Chondrocyte (in vitro differentiated cells): ENCODE measurements around the gene MYCN. TPM values are rescaled to one million over a fixed set of nuclear protein-coding genes. Genes with fewer than 3 reads are reported as not detected.
"Not testable (repeated sequence)": the region's sequence is repeated elsewhere in the genome, so short reads cannot be mapped to it uniquely, and the experiment has no call there.

ENCODE experiments used
- DNase-seq: peaks from one replicate; pipeline ENCODE4 v3.0.0; 2021; ENCODE audit warnings: mixed read lengths, low spot score
- H3K27ac Mint-ChIP-seq: one replicate; pipeline ENCODE4 v1.8.0; 2021; ENCODE audit warnings: mild to moderate bottlenecking, moderate library complexity, mixed read lengths; ENCODE audit not compliant: unreplicated experiment
- H3K27me3 Mint-ChIP-seq: 2 replicates; pipeline ENCODE4 v1.8.0; 2021; ENCODE audit warnings: low read depth, mixed read lengths
- H3K36me3 Mint-ChIP-seq: 2 replicates; pipeline ENCODE4 v1.8.0; 2021; ENCODE audit warnings: low read depth, mixed read lengths
- H3K4me1 Mint-ChIP-seq: 2 replicates; pipeline ENCODE4 v1.8.0; 2021; ENCODE audit warnings: low read depth, mild to moderate bottlenecking, mixed read lengths
- H3K4me3 Mint-ChIP-seq: one replicate; pipeline ENCODE4 v1.8.0; 2021; ENCODE audit warnings: mild to moderate bottlenecking, moderate library complexity, mixed read lengths; ENCODE audit not compliant: unreplicated experiment
- H3K9me3 Mint-ChIP-seq: 2 replicates; pipeline ENCODE4 v1.8.0; 2021; ENCODE audit warnings: low read depth, mixed read lengths
- total RNA-seq: library from RNA; stranded (reverse); gene quantifications from 3 replicates; pipeline ENCODE4 v1.2.1, GENCODE V29; 2021
- TF ChIP-seq, protein P1 (sequence below): fragments of 200-600 bp; sonication (generic); IDR thresholded peaks from 2 replicates; pipeline ENCODE4 v1.5.0; 2021; ENCODE audit warnings: antibody characterized with exemption, mild to moderate bottlenecking, moderate library complexity

Gene MYCN
- total RNA-seq, 1 donor from 2014 or later, result 0.17 TPM

DNA sequence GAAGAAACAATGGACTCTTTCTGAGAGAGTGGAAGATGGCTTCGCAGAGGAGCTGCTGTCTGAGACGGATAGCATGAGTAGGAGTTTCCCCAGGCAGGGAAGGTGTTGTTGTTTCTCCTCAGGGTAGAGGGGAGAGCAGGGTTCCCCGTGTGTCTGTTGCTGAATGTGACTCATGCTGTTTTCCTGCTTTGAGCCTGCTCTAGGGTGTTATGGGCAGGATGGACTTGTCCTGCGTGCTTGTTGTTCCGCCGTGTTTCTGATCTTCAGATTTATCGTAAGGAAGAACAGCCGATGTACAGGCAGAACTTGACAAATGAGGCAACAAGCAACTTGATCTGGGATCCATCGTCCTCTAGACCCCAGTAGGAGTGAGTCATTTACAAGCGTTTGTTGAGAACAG, 19.7 kb upstream of the MYCN start:
- no peak overlapping the region for H3K27ac Mint-ChIP-seq
- no peaks in the 10 kb centered on the region for H3K9me3 Mint-ChIP-seq
- H3K4me1 Mint-ChIP-seq, result peaks cover 4% of the 10 kb centered on the region

DNA sequence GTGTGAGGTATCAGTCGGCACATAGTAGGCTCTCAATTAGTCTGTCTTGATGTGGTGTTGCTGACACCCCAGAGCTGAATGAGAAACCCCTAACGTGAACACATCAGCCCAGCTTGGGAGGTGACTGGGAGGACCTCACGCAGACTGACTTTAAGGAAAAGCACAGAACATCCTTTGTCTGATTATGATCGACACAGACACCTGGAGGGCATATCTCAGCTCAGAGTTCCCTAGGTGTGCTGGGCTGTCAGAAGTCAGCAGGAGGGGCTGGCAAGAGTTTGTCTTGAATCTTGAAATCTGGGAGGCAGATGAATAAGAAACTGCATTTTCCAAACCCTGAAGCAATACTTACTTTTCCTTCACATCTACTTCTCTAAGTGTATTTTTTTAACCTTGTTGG, 16.8 kb upstream of the MYCN start:
- no peaks in the 10 kb centered on the region for H3K9me3 Mint-ChIP-seq
- TF ChIP-seq, protein P1, sequence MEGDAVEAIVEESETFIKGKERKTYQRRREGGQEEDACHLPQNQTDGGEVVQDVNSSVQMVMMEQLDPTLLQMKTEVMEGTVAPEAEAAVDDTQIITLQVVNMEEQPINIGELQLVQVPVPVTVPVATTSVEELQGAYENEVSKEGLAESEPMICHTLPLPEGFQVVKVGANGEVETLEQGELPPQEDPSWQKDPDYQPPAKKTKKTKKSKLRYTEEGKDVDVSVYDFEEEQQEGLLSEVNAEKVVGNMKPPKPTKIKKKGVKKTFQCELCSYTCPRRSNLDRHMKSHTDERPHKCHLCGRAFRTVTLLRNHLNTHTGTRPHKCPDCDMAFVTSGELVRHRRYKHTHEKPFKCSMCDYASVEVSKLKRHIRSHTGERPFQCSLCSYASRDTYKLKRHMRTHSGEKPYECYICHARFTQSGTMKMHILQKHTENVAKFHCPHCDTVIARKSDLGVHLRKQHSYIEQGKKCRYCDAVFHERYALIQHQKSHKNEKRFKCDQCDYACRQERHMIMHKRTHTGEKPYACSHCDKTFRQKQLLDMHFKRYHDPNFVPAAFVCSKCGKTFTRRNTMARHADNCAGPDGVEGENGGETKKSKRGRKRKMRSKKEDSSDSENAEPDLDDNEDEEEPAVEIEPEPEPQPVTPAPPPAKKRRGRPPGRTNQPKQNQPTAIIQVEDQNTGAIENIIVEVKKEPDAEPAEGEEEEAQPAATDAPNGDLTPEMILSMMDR, result no peak
- no peak for DNase-seq
- peaks cover 46% of the 10 kb centered on the region for H3K27me3 Mint-ChIP-seq
- no peak overlapping the region for H3K4me3 Mint-ChIP-seq
- no peaks in the 10 kb centered on the region for H3K36me3 Mint-ChIP-seq
- peaks cover 4% of the 10 kb centered on the region for H3K4me1 Mint-ChIP-seq
- H3K27ac Mint-ChIP-seq, result no peak overlapping the region

More for the DNA sequence above, 19.7 kb upstream of the MYCN start:
- H3K4me3 Mint-ChIP-seq, result no peak overlapping the region
- DNase-seq, result no peak
- TF ChIP-seq, protein P1, result no peak
- H3K36me3 Mint-ChIP-seq, result no peaks in the 10 kb centered on the region
- peaks cover 51% of the 10 kb centered on the region for H3K27me3 Mint-ChIP-seq

DNA sequence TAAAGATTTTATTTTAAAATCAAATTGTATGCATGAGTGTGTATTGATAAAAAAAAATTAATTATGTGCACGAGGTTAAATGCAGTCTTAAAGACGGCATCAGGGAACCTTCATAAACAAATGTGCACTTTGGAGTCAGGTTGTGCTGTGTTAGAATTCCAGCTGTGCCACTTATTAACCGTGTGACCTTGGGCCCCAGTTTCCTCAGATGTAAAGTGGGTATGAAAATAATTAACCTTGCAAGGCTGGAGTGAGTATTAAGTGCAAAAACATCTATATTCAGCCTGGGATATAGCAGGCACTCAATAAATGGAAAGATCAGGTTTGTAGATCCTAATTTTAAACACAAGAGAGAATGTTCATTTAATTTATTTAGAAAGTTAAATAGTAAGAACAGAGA, 14.5 kb upstream of the MYCN start:
- H3K36me3 Mint-ChIP-seq, result no peaks in the 10 kb centered on the region
- H3K4me1 Mint-ChIP-seq, result no peaks in the 10 kb centered on the region

DNA sequence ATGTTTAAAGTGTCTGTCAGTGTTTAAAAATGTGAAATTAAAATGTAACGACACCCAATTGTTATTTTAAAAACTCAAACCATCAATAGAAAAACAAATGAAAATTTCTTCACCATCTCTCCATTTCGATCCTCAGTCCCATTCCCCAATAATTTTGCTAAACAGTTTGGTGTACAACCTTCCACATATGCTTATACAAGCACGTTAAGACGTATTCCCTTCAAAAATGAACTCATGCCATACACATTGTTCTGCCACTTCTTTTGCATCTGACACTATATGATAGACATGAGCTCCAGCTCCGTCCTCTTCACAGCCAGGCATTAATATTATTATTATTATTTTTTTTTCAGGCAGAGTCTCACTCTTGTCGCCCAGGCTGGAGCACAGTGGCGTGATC, 14.1 kb upstream of the MYCN start:
- no peaks in the 10 kb centered on the region for H3K36me3 Mint-ChIP-seq
- H3K9me3 Mint-ChIP-seq, result peaks cover 6% of the 10 kb centered on the region
- H3K4me3 Mint-ChIP-seq, result no peak overlapping the region
- H3K27ac Mint-ChIP-seq, result no peak overlapping the region
- no peaks in the 10 kb centered on the region for H3K4me1 Mint-ChIP-seq
- H3K27me3 Mint-ChIP-seq, result peaks cover 28% of the 10 kb centered on the region
- TF ChIP-seq, protein P1, result no peak
- no peak for DNase-seq

More for the DNA sequence above, 14.5 kb upstream of the MYCN start:
- Mint-ChIP-seq H3K27me3 (peaks cover 29% of the 10 kb centered on the region), H3K27ac (no peak overlapping the region), H3K9me3 (peaks cover 3% of the 10 kb centered on the region), H3K4me3 (no peak overlapping the region)
- no peak for DNase-seq
- TF ChIP-seq, protein P1, result no peak

DNA sequence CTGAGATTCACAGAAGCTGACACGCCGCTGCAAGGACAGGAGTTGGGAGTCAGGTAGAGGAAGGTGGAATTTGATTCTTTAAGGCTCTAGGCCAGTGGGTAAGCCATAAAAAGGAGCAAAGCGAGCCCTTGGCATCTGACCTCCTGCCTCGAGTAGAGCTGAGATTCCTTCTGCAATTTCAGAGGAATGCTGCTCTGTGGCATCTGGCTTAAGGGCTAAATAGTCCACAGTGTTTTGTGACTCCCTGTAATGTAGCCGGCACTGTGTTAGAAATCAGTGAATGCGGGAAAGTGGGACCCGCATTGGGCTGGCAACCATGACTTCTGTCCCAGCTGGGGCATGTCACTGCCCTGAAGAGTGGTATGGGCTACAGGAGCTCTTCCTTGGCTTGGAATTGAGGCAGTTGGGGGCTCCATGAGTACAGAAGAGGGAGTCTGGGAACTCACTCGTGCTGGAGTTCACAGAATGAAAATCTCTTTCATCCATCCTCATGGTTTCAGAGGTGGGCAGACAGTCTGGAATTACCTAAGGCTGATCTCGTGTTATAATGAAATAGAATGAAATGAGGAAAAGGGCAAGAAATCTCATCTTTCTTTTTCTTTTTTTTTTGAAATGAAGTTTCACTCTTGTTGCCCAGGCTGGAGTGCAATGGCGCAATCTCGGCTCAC, 12.7 kb upstream of the MYCN start:
- no peak for DNase-seq
- H3K27me3 Mint-ChIP-seq, result peaks cover 33% of the 10 kb centered on the region
- H3K27ac Mint-ChIP-seq, result no peak overlapping the region
- TF ChIP-seq, protein P1, result no peak
- H3K4me3 Mint-ChIP-seq, result no peak overlapping the region
- H3K9me3 Mint-ChIP-seq, result peaks cover 6% of the 10 kb centered on the region
- H3K4me1 Mint-ChIP-seq, result no peaks in the 10 kb centered on the region
- H3K36me3 Mint-ChIP-seq, result no peaks in the 10 kb centered on the region

DNA sequence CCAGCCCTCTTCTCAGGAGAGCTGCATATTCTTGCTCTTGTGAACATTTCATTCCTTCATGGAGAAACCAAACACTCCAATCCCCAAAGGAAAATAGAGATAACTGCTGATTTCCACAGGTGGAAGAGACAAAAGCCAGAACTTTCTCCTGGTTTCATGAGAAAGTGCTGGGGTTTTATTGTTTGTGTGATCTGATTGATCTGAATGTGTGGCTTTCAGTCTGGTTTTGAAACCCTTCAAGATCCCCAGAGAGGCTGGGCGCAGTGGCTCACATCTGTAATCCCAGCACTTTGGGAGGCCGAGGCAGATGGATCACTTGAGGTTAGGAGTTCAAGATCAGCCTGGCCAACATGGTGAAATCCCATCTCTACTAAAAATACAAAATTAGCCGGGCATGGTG, 11.3 kb upstream of the MYCN start:
- not testable (repeated sequence) for H3K36me3 Mint-ChIP-seq, DNase-seq, H3K27ac Mint-ChIP-seq, H3K4me3 Mint-ChIP-seq, H3K9me3 Mint-ChIP-seq, H3K4me1 Mint-ChIP-seq
- peaks cover 31% of the 10 kb centered on the region for H3K27me3 Mint-ChIP-seq
